Stimulated activated CD4-positive, alpha-beta T cell treated with anti-CD3 and anti-CD28 coated beads, Interleukin-1b, Interleukin-23, amount 100 ng/mL, for 4 hours (primary cell): ENCODE results near the gene MRPL37.
"Not testable (repeated sequence)": the region's sequence is repeated elsewhere in the genome, so short reads cannot be mapped to it uniquely, and the experiment has no call there.

Experiments
- DNase-seq, 2 donors: peaks; one replicate each; pipeline ENCODE4 v3.0.0-alpha.2; 2020; ENCODE audit warnings: low read depth in 2 of 2

MRPL37 gene

GRCh38 chr1:54172614-54173599 lies 27.1 kb upstream of the MRPL37 start:
- DNase-seq: no peak

- no peak for DNase-seq
These were observed 26.3 kb upstream of the MRPL37 start for GRCh38 chr1:54173681-54174080.

GRCh38 chr1:54174106-54174505 lies 25.9 kb upstream of the MRPL37 start:
- no peak for DNase-seq

GRCh38 chr1:54176621-54177327 lies 23.2 kb upstream of the MRPL37 start:
- DNase-seq: no peak

GRCh38 chr1:54177726-54178125 lies 22.2 kb upstream of the MRPL37 start:
- no peak for DNase-seq

- DNase-seq: no peak
These were observed 21.5 kb upstream of the MRPL37 start for GRCh38 chr1:54178296-54179070.

- DNase-seq: no peak
These were observed 19.1 kb upstream of the MRPL37 start for GRCh38 chr1:54180701-54181360.

- no peak for DNase-seq
These were observed 13.9 kb upstream of the MRPL37 start for GRCh38 chr1:54186056-54186455.

GRCh38 chr1:54188291-54188690 lies 11.7 kb upstream of the MRPL37 start:
- no peak for DNase-seq

- no peak for DNase-seq
These were observed 9.4 kb upstream of the MRPL37 start for GRCh38 chr1:54190526-54190925.

- no peak for DNase-seq
These were observed 8.4 kb upstream of the MRPL37 start for GRCh38 chr1:54191525-54191924.

- DNase-seq: no peak
These were observed 6.5 kb upstream of the MRPL37 start for GRCh38 chr1:54193453-54193852.

- no peak for DNase-seq
These were observed 709 bp upstream of the MRPL37 start for GRCh38 chr1:54199151-54199764.

GRCh38 chr1:54200519-54200997 lies 591 bp downstream of the MRPL37 start:
- no peak for DNase-seq

- DNase-seq: no peak
These were observed 4.2 kb downstream of the MRPL37 start for GRCh38 chr1:54204199-54204598.

- DNase-seq: no peak
These were observed 7.3 kb downstream of the MRPL37 start for GRCh38 chr1:54207287-54207686.

GRCh38 chr1:54207896-54208295 lies 7.9 kb downstream of the MRPL37 start:
- DNase-seq: not testable (repeated sequence)

GRCh38 chr1:54212872-54213271 lies 12.9 kb downstream of the MRPL37 start:
- no peak for DNase-seq

- no peak for DNase-seq
These were observed 15.6 kb downstream of the MRPL37 start for GRCh38 chr1:54215523-54215922.

GRCh38 chr1:54218883-54219687 lies 19.1 kb downstream of the MRPL37 start:
- DNase-seq: no peak
